Stimulated activated naive CD8-positive, alpha-beta T cell treated with anti-CD3 and anti-CD28 coated beads, Interleukin-15, amount 100 ng/mL, for 72 hours (primary cell): Measurements from ENCODE around the gene LSAMP.
"Not testable (repeated sequence)": the region's sequence is repeated elsewhere in the genome, so short reads cannot be mapped to it uniquely, and the experiment has no call there.

Experiments
- ATAC-seq: fragments of 150-1000 bp; cut with Tn5 transposase; 2 replicates; pipeline ENCODE4 v1.10.0; 2021; ENCODE audit warnings: mild to moderate bottlenecking, moderate library complexity
- DNase-seq, 2 donors: peaks; one replicate each; pipeline ENCODE4 v3.0.0; 2021 to 2022
- H3K27ac Mint-ChIP-seq, 2 donors: one replicate each; pipeline ENCODE4 v1.8.0; 2022; ENCODE audit warnings: mild to moderate bottlenecking in 2 of 2, mixed read lengths in 2 of 2, moderate library complexity in 2 of 2
- H3K27me3 Mint-ChIP-seq: one replicate; pipeline ENCODE4 v1.8.0; 2022; ENCODE audit warnings: mixed read lengths
- H3K4me1 Mint-ChIP-seq: one replicate; pipeline ENCODE4 v1.8.0; 2022; ENCODE audit warnings: mild to moderate bottlenecking, mixed read lengths
- H3K4me3 Mint-ChIP-seq, 2 donors: one replicate each; pipeline ENCODE4 v1.8.0; 2022; ENCODE audit warnings: mild to moderate bottlenecking in 2 of 2, mixed read lengths in 2 of 2, moderate library complexity in 1 of 2
- H3K9me3 Mint-ChIP-seq, 2 donors: one replicate each; pipeline ENCODE4 v1.8.0; 2022; ENCODE audit warnings: mixed read lengths in 2 of 2

The LSAMP gene

GRCh38 chr3:115752978-115753377, 692.3 kb downstream of the LSAMP start:
- Mint-ChIP-seq H3K9me3 (peaks cover 6 to 14% of the 10 kb centered on the region in 2 donors), H3K27me3 (peaks cover 38% of the 10 kb centered on the region)
- not testable (repeated sequence) for H3K27ac Mint-ChIP-seq, DNase-seq, H3K4me3 Mint-ChIP-seq, ATAC-seq, H3K4me1 Mint-ChIP-seq
